Right kidney (tissue), 1 donor: ENCODE data around the gene RALGAPA1.
"Not testable (repeated sequence)": the region's sequence is repeated elsewhere in the genome, so short reads cannot be mapped to it uniquely, and the experiment has no call there.

Experiments
- DNase-seq: peaks from one replicate; pipeline ENCODE4 v3.0.0-alpha.2; 2016

RALGAPA1 gene

GRCh38 chr14:35619998-35620397 is 189.1 kb downstream of the RALGAPA1 start:
- DNase-seq: not testable (repeated sequence)

GRCh38 chr14:35619461-35619860 is 189.6 kb downstream of the RALGAPA1 start:
- not testable (repeated sequence) for DNase-seq

- no peak for DNase-seq
These were observed 191.6 kb downstream of the RALGAPA1 start for GRCh38 chr14:35617500-35617899.

GRCh38 chr14:35607380-35607779 is 201.7 kb downstream of the RALGAPA1 start:
- no peak for DNase-seq

GRCh38 chr14:35600253-35600652 is 208.8 kb downstream of the RALGAPA1 start:
- DNase-seq: no peak

GRCh38 chr14:35594616-35595015 is 214.5 kb downstream of the RALGAPA1 start:
- no peak for DNase-seq

DNA sequence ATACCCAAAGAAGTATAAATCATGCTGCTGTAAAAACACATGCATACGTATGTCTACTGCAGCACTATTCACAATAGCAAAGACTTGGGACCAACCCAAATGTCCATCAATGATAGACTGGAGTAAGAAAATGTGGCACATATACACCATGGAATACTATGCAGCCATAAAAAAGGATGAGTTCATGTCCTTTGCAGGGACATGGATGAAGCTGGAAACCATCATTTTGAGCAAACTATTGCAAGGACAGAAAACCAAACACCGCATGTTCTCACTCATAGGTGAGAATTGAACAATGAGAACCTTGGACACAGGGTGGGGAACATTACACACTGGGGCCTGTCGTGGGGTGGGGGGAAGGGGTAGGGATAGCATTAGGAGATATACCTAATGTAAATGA is 221.7 kb downstream of the RALGAPA1 start:
- not testable (repeated sequence) for DNase-seq

- no peak for DNase-seq
These were observed 230.5 kb downstream of the RALGAPA1 start for GRCh38 chr14:35578639-35579038.

DNA sequence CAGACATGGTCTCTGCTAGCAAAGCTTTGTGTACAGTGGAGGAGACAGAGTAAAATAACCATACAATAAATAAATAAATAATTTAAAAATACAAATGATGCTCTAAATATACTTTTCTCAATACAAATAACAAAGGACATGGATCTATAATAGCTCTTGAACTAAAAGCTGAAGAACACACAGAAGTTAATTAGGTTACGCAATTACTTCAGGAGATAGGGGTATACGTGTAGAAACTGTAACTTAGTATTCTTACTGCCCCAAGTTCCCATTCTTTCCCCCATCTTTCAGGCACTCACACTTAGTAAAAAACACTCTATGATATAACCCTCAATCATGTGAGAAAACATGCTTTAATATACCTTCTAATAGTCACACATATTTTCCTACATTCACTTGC is 231.0 kb downstream of the RALGAPA1 start:
- no peak for DNase-seq

GRCh38 chr14:35576856-35577255 is 232.2 kb downstream of the RALGAPA1 start:
- DNase-seq: no peak

- DNase-seq: no peak
These were observed 232.8 kb downstream of the RALGAPA1 start for GRCh38 chr14:35576260-35576659.

DNA sequence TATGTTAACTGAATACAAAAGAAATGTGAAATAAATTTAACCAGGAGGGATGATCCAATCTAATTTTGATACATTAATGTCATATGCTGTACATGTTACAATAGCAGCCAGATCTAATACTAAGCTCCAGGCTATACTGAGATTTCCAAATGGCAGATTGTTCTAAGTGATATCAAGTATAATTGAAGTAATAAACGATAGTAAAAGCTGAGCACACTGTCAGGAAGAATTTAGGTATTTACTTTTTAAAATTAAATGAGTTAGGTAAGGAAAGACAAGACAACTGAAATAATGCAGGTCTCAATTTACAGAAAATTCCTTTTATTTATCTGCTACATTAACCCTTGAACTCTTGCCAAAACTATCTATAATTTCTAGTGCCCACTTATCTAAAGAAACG is 235.2 kb downstream of the RALGAPA1 start:
- DNase-seq: no peak

- no peak for DNase-seq
These were observed 237.5 kb downstream of the RALGAPA1 start for GRCh38 chr14:35571598-35571997.

GRCh38 chr14:35565871-35566464 is 243.1 kb downstream of the RALGAPA1 start:
- no peak for DNase-seq

GRCh38 chr14:35558680-35559079 is 250.4 kb downstream of the RALGAPA1 start:
- DNase-seq: no peak

- no peak for DNase-seq
These were observed 251.8 kb downstream of the RALGAPA1 start for GRCh38 chr14:35557221-35557747.

GRCh38 chr14:35556548-35556947 is 252.5 kb downstream of the RALGAPA1 start:
- DNase-seq: no peak

GRCh38 chr14:35553808-35554207 is 255.3 kb downstream of the RALGAPA1 start:
- DNase-seq: no peak

DNA sequence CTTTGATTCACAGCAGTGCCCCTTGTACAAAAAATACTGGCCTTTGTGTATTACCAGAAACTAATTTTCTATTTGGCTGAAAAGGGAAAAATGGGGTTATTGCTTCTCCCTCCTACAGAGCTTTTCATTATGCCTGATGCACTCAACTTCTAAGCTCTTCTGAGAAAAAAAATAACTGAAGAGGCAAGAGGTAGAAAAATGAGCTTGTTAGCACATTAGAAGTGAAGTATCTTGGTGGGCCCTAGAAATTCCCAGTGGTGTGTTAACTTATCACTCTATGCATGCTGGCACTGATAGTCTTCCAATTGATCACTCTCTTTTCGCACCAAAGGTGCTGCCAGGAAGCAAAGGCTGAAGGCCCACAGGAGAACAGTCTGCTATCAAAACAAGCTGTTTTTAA is 258.0 kb downstream of the RALGAPA1 start:
- no peak for DNase-seq

DNA sequence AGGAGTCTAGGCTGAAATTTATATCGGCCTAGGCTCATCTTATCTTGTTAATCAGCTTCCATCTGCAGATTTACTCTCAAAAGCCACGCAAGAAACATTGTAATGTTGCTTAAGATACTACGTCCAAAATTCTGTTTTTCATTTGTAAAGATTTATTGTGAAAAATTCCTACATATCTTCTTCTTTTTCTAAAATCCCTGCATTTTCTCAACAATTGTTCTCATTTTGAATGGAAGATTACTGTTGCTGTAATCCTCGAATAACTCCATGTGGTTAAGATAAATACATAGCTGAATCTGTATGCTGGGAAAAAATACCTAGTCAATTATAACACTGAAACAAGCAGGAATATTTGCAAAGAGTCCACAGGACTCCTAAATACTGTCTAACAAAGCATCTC is 259.5 kb downstream of the RALGAPA1 start:
- DNase-seq: no peak

DNA sequence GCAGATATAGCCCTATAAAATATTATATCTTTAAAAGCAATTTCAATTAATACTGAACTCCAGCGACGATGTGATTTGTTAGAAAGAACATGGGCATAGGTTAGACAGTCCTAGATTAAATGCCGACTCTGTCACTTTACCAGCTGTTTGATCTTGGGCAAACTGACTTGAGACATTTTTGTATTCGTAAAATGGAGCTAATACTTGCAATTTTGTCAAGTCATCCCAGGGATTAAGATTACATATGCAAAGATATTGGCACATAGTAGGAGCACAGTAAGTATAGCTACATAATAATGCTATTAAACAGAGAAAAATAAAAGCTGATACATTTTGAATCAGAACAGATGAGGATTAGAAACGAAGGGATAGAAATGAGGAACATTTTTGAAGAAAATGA is 266.1 kb downstream of the RALGAPA1 start:
- DNase-seq: no peak

GRCh38 chr14:35539969-35540368 is 269.1 kb downstream of the RALGAPA1 start:
- no peak for DNase-seq

DNA sequence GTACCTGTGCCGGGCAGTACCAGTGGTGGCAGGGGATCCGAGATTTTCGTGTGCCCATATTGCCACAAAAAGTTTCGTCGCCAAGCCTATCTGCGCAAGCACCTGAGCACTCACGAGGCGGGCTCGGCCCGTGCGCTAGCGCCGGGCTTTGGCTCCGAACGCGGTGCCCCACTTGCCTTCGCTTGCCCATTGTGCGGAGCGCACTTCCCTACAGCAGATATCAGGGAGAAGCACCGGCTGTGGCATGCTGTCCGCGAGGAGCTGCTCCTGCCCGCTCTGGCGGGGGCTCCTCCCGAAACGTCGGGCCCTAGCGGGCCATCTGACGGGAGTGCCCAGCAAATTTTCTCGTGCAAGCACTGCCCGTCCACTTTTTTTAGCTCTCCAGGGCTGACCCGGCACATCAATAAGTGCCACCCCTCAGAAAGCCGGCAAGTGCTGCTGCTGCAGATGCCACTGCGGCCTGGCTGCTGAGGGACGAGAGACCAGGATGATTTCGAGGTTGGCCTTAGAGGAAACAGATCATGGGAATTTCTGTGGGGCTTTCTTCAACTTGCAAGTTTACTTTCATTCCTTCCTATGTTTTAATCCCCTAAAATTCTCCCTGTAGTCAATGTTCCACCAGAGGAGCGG is 273.5 kb downstream of the RALGAPA1 start:
- DNase-seq: no peak

GRCh38 chr14:35534873-35535482 is 274.1 kb downstream of the RALGAPA1 start:
- peak; percentile 86 for DNase-seq
